HG03097 (cell line): Measurements from ENCODE around the gene MRPL55.
A peak's percentile ranks its signal among the peaks of the same experiment; 100 is the strongest.

Experiments used
- ATAC-seq: cut with Tn5 transposase; IDR thresholded peaks from one replicate; pipeline ENCODE4 v1.9.1; 2021; ENCODE audit not compliant: unreplicated experiment, low FRiP score

Gene MRPL55

DNA sequence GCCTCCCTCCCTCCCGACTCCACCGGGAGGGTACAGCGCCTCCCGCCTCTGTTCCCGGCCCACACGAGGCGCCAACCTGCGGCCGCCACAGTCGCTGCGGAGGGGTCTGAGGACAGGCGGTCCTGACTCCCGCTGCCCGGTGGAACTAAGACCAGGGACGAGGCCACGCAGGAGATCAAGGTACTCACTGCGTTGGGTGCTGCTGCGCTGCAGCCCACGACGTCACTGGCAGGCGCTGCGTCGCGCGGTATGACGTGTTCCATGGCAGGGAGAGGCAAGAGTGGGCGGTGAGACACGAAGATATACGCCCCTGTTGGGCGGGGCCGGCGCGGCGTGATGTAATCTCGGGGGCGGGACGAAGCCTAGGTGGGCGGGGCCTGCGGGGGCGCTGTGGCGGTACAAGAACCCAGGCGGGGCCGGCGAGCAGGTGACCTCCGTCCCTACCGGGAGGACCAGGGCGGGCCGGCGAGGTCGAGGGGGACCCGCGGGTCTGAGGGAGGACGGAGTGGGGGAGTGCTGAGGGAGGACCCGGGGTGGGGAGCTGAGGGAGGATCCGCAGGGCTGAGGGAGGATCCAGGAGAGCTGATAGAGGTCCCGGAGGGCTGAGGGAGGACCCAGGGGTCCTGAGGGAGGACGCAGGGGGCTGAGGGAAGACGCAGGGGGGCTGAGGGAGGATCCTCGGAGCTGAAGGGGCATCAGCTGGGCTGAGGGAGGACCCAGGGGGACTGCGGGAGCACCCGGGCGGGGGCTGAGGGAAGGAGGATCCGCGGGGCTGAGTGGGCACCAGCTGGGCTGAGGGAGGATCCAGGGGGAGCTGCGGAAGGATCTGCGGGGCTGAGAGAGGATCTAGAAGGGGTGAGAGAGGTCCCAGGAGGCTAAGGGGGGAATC lies at the start of gene MRPL55:
TSS of gene MRPL55 (minus strand) at position 227 of the 889 bp plus-strand sequence. CDS start 1,039 bp downstream, outside the sequence.
- ATAC-seq, result peak; percentile 86

- no peak for ATAC-seq
Observed at GRCh38 chr1:228158151-228159007, 49.3 kb upstream of the MRPL55 start.

DNA sequence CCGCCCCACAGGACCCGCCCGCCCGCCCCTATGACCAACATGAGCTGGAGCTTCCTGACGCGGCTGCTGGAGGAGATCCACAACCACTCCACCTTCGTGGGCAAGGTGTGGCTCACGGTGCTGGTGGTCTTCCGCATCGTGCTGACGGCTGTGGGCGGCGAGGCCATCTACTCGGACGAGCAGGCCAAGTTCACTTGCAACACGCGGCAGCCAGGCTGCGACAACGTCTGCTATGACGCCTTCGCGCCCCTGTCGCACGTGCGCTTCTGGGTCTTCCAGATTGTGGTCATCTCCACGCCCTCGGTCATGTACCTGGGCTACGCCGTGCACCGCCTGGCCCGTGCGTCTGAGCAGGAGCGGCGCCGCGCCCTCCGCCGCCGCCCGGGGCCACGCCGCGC lies 48.6 kb upstream of the MRPL55 start:
- no peak for ATAC-seq

DNA sequence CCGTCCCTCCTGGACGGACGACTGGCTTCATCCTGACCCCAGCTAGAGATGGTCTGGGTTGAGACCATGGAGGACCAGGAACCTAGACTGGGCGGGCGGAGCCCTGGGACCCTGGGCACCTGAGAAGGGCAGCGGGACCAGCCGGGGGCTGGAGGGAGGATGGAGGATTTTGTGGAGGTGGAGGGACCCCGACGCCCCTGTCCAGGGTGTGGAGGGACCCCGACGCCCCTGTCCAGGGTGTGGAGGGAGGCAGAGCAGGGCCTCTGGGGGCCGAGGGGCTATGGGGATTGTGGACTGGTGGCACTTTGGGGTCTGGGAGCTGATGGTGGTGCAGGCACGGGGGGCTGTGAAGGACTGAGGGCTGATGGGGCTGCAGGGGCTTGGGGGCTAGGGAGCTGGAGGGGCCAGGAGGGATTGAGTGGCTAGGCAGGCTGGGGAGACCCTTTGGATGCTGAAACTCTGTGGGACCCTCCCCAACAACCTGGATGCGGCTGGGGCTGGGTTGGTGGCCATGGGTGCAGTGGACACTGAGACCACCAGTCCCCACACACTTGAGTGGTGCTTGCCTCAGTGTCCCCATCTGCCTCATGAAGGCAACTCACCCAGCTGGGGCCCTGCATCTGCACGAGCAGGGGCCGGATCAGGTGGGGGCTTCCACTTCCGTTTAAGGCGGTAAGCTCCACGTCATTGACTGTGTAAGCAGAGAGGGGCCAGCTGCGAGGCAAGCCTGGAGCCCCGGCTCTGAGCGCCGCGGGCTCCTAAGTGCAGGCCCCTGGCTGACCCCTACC lies 48.0 kb upstream of the MRPL55 start:
- ATAC-seq, result no peak

DNA sequence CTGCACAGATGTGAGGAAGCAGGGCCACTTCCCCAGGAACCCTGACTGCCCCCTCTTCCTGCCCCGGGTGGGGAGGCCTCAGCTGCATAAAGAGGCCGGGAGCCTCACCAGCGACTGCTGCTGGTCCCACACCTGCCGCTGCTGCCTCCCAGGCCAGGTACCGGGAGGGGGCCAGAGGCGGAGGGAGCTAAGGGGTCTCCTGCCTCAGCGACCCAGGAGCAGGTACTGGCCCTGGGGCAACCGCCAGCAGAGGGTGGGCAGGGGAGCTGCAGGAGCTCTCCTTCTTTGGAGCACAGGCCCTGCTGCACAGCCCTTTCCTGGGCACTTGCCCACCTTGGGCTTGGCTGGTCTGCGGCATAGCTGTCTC lies 47.4 kb upstream of the MRPL55 start:
- no peak for ATAC-seq

- no peak for ATAC-seq
Observed at GRCh38 chr1:228155596-228156514, 46.8 kb upstream of the MRPL55 start.

DNA sequence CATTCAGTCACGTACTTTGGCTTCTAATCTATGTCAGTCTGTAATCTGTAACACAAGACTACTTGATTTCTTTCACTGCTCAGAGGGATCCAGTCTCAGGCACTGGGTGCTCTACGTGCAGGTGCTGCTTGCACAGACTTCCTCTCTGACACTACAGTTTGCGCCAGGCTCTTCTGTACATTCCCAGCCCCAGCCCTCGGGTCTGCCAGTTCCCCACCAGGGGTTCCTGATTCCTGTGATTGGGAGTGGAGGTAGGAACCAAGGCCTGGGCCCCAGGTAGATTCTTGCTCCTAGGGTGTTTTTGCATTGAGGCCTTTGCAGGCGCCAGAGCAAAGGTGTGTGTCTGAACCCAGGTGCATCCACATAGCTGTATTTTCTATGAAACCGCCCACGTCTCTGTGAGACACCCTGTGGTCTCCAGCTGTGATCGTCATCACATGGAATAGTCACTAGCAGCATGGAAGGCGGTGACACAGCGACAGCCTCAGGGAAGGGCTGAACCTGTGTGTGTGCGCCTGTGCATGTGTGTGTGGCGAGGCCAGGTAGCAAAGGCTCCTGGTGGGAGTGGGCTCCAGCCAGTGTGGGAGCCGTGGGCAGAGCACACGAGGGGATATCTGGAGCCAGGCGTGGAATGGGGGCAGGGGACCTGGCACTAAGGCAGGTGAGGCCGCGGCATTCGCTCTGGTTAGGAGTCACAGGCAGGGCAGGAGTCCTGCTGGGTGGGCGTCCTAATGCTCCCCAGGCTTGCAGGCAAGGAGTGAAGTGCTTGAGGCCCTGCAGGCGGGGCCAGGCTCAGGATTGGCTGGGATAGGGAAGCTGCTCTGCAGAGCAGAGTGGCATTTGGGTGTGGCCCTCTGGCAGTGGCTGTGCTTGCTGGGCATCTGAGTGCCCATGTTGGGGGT lies 45.8 kb upstream of the MRPL55 start:
- no peak for ATAC-seq

DNA sequence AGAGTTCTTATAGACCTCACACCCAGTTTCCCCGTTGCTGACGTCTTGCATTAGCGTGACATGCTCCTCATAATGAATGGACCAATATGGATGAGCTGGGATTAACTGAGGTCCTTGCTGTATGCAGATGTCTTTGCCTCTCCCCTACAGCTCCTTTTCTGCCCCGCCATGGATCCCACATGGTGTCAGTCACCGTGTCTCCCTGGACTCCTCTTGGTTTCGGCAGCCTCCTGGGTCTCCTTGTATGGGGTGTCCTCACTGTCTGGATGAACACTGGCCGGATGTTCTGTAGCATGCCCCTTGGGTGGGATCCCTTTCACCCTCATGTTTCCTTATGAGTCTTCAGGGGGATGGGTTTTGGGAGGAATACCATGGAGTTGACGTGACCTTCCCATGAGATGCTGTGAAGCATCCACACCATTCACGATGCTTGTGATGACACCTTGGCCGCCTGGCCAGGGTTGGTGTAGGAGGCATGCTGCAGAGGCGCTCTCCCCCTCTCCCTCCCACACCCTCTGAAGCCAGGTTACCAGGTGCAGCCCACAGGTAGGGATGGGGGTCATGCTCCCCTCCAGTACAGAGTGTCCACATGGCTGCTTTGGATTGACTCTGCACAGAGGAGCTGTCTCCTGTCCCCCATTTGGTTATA lies 45.0 kb upstream of the MRPL55 start:
- ATAC-seq, result no peak

DNA sequence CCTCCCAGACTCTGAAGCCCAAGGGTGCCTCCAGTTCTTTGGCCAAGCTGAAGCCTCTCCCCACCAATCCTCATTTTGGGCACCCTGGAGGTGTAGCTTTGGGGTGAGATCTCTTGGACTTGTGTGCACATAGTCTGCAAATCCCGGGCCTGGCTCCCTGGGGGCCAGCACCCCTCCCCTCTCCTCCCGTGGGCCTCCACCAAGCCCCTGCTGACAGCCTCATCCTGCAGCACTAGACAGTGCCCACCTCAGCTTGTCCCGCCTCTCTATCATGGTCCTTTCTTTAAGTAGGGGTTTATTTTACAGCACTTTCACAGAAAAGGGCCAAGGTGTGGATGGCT lies 43.8 kb upstream of the MRPL55 start:
- no peak for ATAC-seq

- ATAC-seq, result no peak
Observed at GRCh38 chr1:228152097-228152917, 43.2 kb upstream of the MRPL55 start.

GRCh38 chr1:228151180-228151925 lies 42.3 kb upstream of the MRPL55 start:
- no peak for ATAC-seq

DNA sequence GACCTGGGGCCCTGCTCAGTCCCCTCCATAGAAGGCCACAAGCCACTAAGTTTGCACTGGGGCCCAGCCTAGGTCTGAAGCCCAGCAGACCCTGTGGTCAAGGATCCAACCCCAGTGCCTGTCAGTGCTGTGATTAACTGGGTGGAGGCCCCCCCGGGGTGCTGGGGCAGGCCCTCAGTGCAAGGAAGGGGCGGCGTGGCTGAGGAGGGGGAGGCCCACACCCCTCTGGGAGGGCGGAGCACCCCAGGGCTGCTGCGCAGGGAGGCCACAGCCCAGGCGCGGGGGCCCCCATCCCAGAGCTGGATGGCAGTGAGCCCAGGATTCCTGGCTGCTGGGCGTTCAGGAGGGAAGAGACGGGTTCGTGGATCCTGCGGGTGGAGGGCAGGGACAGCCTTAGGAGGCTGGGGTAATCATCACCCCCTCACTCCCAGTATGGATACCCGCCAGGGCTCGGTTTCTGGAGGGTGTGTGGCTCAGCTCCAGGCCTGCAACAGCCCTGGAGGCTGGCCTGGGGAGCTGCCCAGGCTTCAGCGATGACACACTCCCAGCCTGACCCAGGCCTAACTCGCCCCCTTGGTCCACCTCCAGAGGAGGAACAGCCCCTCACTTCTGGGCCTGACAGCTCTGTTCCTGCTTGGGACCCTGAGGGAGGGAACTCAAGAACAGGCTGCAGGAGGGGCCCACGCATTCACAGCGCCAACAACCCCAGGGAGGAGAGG lies 41.5 kb upstream of the MRPL55 start:
- ATAC-seq, result no peak

DNA sequence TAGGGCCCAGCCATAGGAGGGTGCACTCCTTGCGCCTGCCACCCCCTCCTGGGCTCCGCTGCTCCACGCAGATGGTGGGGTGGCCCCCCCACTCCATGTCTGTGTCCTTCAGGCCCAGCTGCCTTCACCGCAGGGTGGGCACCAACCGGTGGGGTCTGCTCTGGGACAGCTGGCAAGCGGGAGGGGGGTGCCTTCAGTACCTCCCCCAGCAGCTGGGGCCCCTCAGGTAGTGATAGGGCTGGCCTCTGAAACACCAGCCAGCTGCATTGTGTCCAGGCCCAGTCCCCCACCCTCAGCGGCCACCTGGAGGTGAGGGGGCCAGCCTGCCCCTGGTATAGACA lies 41.0 kb upstream of the MRPL55 start:
- ATAC-seq, result no peak

- ATAC-seq, result no peak
Observed at GRCh38 chr1:228149406-228150119, 40.5 kb upstream of the MRPL55 start, which contains the start of gene GJC2. GJC2 (plus strand) TSS chr1:228149930; CDS start chr1:228157759, 7,829 bp downstream.

GRCh38 chr1:228148935-228149405 lies 39.9 kb upstream of the MRPL55 start:
- no peak for ATAC-seq
